ENCODE results near the gene TOP1. TPM values are rescaled to one million over a fixed set of nuclear protein-coding genes. Genes with fewer than 3 reads are reported as not detected.
A peak's percentile ranks its signal among the peaks of the same experiment; 100 is the strongest.

Gene TOP1
- total and polyA plus RNA-seq, 9 of the 15 experiments (the other 6 are each of a cell fraction or from before 2014, with no cell fraction given): 26.4 to 127 (median 39.6) TPM

DNA sequence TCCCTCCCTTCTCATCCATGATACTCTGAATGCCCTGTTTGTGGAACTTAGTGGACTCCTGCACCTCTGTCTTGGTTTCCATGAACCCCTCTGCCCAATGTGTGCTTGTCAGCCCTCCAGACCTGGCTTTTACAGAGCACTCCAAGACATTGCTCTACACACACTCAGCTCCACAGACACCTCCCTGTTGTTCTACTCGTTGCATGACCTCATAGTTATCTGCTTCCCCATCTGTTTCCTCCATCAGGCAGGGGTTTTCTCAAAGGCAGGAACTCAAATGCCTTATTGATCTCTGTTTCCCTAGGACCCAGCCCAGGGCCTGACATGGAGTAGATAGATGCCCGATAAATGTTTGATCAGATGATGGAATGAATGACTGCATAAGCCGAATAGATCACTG lies 122.0 kb downstream of the TOP1 start (continued):
- TF ChIP-seq, protein P1, sequence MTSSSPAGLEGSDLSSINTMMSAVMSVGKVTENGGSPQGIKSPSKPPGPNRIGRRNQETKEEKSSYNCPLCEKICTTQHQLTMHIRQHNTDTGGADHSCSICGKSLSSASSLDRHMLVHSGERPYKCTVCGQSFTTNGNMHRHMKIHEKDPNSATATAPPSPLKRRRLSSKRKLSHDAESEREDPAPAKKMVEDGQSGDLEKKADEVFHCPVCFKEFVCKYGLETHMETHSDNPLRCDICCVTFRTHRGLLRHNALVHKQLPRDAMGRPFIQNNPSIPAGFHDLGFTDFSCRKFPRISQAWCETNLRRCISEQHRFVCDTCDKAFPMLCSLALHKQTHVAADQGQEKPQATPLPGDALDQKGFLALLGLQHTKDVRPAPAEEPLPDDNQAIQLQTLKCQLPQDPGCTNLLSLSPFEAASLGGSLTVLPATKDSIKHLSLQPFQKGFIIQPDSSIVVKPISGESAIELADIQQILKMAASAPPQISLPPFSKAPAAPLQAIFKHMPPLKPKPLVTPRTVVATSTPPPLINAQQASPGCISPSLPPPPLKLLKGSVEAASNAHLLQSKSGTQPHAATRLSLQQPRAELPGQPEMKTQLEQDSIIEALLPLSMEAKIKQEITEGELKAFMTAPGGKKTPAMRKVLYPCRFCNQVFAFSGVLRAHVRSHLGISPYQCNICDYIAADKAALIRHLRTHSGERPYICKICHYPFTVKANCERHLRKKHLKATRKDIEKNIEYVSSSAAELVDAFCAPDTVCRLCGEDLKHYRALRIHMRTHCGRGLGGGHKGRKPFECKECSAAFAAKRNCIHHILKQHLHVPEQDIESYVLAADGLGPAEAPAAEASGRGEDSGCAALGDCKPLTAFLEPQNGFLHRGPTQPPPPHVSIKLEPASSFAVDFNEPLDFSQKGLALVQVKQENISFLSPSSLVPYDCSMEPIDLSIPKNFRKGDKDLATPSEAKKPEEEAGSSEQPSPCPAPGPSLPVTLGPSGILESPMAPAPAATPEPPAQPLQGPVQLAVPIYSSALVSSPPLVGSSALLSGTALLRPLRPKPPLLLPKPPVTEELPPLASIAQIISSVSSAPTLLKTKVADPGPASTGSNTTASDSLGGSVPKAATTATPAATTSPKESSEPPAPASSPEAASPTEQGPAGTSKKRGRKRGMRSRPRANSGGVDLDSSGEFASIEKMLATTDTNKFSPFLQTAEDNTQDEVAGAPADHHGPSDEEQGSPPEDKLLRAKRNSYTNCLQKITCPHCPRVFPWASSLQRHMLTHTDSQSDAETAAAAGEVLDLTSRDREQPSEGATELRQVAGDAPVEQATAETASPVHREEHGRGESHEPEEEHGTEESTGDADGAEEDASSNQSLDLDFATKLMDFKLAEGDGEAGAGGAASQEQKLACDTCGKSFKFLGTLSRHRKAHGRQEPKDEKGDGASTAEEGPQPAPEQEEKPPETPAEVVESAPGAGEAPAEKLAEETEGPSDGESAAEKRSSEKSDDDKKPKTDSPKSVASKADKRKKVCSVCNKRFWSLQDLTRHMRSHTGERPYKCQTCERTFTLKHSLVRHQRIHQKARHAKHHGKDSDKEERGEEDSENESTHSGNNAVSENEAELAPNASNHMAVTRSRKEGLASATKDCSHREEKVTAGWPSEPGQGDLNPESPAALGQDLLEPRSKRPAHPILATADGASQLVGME (CRISPR knock-in tag; IDR thresholded peaks at IDR 0.05): no peak
- no peak for TF ChIP-seq GATAD2A (IDR thresholded peaks at IDR 0.05)
- TF ChIP-seq, protein P2, sequence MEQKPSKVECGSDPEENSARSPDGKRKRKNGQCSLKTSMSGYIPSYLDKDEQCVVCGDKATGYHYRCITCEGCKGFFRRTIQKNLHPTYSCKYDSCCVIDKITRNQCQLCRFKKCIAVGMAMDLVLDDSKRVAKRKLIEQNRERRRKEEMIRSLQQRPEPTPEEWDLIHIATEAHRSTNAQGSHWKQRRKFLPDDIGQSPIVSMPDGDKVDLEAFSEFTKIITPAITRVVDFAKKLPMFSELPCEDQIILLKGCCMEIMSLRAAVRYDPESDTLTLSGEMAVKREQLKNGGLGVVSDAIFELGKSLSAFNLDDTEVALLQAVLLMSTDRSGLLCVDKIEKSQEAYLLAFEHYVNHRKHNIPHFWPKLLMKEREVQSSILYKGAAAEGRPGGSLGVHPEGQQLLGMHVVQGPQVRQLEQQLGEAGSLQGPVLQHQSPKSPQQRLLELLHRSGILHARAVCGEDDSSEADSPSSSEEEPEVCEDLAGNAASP (IDR thresholded peaks at IDR 0.05): no peak
- no peak for TF ChIP-seq JUNB (CRISPR knock-in tag; conservative IDR thresholded peaks at IDR 0.05)
- TF ChIP-seq ZNF780A (CRISPR knock-in tag; IDR thresholded peaks at IDR 0.05): no peak
- TF ChIP-seq FOXK2 (conservative IDR thresholded peaks at IDR 0.05 in 1 of 2, IDR thresholded peaks at IDR 0.05 in 1 of 2; ENCODE audit: low read depth in 2 of 2): peak; percentile 51 to 69; a peak in 2 of 4 replicates
- no peak for TF ChIP-seq TBL1XR1 (IDR thresholded peaks at IDR 0.05; ENCODE audit: low read length in 2 of 2)
- no peak for TF ChIP-seq ZNF165 (CRISPR knock-in tag; IDR thresholded peaks at IDR 0.05; ENCODE audit: borderline replicate concordance)
- peak; percentile 12; the same call in 1 of the 2 replicates for TF ChIP-seq NCOR1 (IDR thresholded peaks at IDR 0.05)
- TF ChIP-seq SMC3 (conservative IDR thresholded peaks at IDR 0.05; ENCODE audit: insufficient read depth, low read depth, low read length): no peak
- TF ChIP-seq ZNF184 (CRISPR knock-in tag; IDR thresholded peaks at IDR 0.05): no peak
- TF ChIP-seq ZNF584 (CRISPR knock-in tag; IDR thresholded peaks at IDR 0.05; ENCODE audit: low read depth): no peak
- TF ChIP-seq, protein P3, sequence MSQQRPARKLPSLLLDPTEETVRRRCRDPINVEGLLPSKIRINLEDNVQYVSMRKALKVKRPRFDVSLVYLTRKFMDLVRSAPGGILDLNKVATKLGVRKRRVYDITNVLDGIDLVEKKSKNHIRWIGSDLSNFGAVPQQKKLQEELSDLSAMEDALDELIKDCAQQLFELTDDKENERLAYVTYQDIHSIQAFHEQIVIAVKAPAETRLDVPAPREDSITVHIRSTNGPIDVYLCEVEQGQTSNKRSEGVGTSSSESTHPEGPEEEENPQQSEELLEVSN (IDR thresholded peaks at IDR 0.05; ENCODE audit: borderline replicate concordance in 1 of 2, extremely low read depth in 1 of 2, insufficient read depth in 1 of 2, insufficient read length in 1 of 2, low read depth in 1 of 2, low read length in 1 of 2, poor library complexity in 1 of 2, severe bottlenecking in 1 of 2): no peak
- peak; percentile 54 for TF ChIP-seq TEAD4 (IDR thresholded peaks at IDR 0.05; ENCODE audit: low read length)
- no peak for TF ChIP-seq TEAD4 (CRISPR knock-in tag; IDR thresholded peaks at IDR 0.05; ENCODE audit: borderline replicate concordance)
- TF ChIP-seq ZNF311 (CRISPR knock-in tag; IDR thresholded peaks at IDR 0.05): no peak
- TF ChIP-seq L3MBTL2 (IDR thresholded peaks at IDR 0.05): no peak
- TF ChIP-seq RBFOX2 (IDR thresholded peaks at IDR 0.05; ENCODE audit: low read depth, low read length): no peak
- TF ChIP-seq POLR2A (conservative IDR thresholded peaks at IDR 0.05): no peak
- TF ChIP-seq PHTF2 (CRISPR knock-in tag; IDR thresholded peaks at IDR 0.05): no peak
- no peak for TF ChIP-seq ZNF124 (CRISPR knock-in tag; IDR thresholded peaks at IDR 0.05)
- TF ChIP-seq, protein P4, sequence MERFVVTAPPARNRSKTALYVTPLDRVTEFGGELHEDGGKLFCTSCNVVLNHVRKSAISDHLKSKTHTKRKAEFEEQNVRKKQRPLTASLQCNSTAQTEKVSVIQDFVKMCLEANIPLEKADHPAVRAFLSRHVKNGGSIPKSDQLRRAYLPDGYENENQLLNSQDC (CRISPR knock-in tag; IDR thresholded peaks at IDR 0.05): no peak
- no peak for TF ChIP-seq SAFB (IDR thresholded peaks at IDR 0.05; ENCODE audit: borderline replicate concordance, low read depth, low read length)
